22Rv1 (cell line): Measurements from ENCODE around the gene PTCHD1.

Experiments
- H3K27ac ChIP-seq: fragments of 450-650 bp; 2 replicates; pipeline ENCODE4 v1.5.1; 2017
- CTCF ChIP-seq: fragments of 450-650 bp; IDR thresholded peaks from 2 replicates; pipeline ENCODE4 v1.5.1; 2017; ENCODE audit warnings: mild to moderate bottlenecking
- ZFX ChIP-seq: fragments of 450-650 bp; IDR thresholded peaks from 2 replicates; pipeline ENCODE4 v1.6.1; 2017; ENCODE audit warnings: antibody characterized with exemption, borderline replicate concordance

Gene PTCHD1

GRCh38 chrX:23398570-23398969 lies 63.9 kb downstream of the PTCHD1 start:
- no peak overlapping the region for H3K27ac ChIP-seq
- no peak for TF ChIP-seq ZFX
- TF ChIP-seq CTCF, result no peak

GRCh38 chrX:23403849-23404248 lies 69.2 kb downstream of the PTCHD1 start:
- H3K27ac ChIP-seq, result no peak overlapping the region
- TF ChIP-seq ZFX (no peak), CTCF (peak; percentile 52)

- no peak for TF ChIP-seq ZFX
- TF ChIP-seq CTCF, result no peak
- no peak overlapping the region for H3K27ac ChIP-seq
These were observed 88.3 kb downstream of the PTCHD1 start for GRCh38 chrX:23422912-23423311.

- no peak for TF ChIP-seq CTCF
- no peak for TF ChIP-seq ZFX
- H3K27ac ChIP-seq, result no peak overlapping the region
These were observed 99.8 kb downstream of the PTCHD1 start for GRCh38 chrX:23434356-23434884.

GRCh38 chrX:23435108-23435507 lies 100.5 kb downstream of the PTCHD1 start:
- TF ChIP-seq ZFX (no peak), CTCF (no peak)
- no peak overlapping the region for H3K27ac ChIP-seq

- H3K27ac ChIP-seq, result no peak overlapping the region
- no peak for TF ChIP-seq ZFX
- no peak for TF ChIP-seq CTCF
These were observed 100.9 kb downstream of the PTCHD1 start for GRCh38 chrX:23435575-23435974.

- no peak overlapping the region for H3K27ac ChIP-seq
- TF ChIP-seq CTCF, result no peak
These were observed 102.2 kb downstream of the PTCHD1 start for GRCh38 chrX:23436875-23437274.
